ENCODE results near the gene SLC7A5.

Gene SLC7A5

DNA sequence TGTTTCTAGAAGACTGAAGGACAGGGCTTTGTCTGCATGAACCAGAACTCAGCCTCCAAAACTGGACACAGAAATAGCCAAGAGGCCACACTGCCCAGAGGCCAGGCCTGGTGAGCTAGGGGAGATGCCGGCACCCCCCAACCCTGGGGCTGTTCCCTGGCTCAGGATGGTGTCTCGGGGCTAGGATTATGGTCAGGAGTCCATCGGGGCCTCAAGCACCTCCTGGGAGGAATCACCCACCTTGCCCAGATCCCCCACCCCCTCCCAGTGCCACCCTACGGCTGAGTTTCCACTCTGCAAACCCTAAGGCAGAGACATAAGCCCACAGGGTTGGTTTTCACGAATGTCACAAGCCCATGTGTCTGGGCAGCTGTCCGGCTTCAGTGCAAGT lies 37.2 kb downstream of the SLC7A5 start:
- Histone ChIP-seq H3K4me1 (no peaks in the 10 kb centered on the region), H3K36me3 (peaks cover 0 to 44% (median 11%) of the 10 kb centered on the region in 3 donors)

GRCh38 chr16:87831421-87832136 lies 37.7 kb downstream of the SLC7A5 start:
- no peak for TF ChIP-seq CTCF (IDR thresholded peaks at IDR 0.05)
- no peaks in the 10 kb centered on the region for H3K4me1 ChIP-seq
- peaks cover 0 to 38% (median 11%) of the 10 kb centered on the region in 3 donors for H3K36me3 ChIP-seq
- intact Hi-C loops (cut with DNase I; ENCODE audit: low total_unique reads), result no loop called here
- peaks cover 0 to 5% of the 10 kb centered on the region in 2 donors for H3K27me3 ChIP-seq
- no peak for DNase-seq
- H3K4me3 ChIP-seq, result no peak overlapping the region
- H3K9me3 ChIP-seq, result no peaks in the 10 kb centered on the region
- H3K27ac ChIP-seq, result no peak overlapping the region

More for the DNA sequence above, 37.2 kb downstream of the SLC7A5 start:
- DNase-seq, result no peak
- Histone ChIP-seq H3K27ac (no peak overlapping the region), H3K4me3 (no peak overlapping the region), H3K9me3 (no peaks in the 10 kb centered on the region), H3K27me3 (peaks cover 0 to 2% of the 10 kb centered on the region in 2 donors)
- no peak for TF ChIP-seq CTCF (IDR thresholded peaks at IDR 0.05)
- intact Hi-C loops (cut with DNase I; ENCODE audit: low total_unique reads), result no loop called here

DNA sequence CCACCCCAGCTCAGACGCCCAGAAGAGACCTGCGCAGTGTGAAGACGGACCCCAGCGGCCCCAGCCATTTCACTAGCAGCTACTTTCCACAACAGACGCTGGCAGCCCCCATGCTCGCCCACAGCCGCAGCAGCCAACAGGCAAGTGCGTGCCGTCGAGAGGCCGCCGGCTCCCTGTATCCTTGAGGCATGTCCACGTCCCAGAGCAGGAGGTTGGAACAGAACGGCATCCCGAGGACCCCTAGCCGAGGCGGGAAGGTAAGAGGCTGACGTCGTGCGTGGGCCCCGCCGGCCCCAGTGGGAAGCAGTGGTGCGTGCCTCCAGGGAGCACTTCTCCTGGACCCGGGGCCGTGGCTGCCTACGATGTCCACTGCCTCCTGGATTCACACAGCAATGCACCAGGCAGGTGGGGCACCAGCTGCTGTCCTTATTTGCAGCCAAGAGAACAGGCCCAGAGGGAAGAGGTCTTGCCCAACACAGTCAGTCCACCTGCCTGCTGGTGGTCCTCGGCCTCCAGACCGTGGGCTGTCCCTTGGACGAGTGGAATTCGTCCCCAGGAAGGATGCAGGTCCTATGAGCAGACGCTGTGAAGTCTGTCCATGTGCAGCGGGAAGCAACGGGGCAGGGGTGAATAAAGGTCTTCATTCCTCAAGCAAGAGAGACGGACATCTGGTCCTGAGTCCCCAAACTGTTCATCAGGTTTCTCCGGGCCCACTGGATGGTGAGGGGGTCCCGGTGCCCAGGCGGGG lies 38.5 kb downstream of the SLC7A5 start:
- H3K27me3 ChIP-seq, result peaks cover 0 to 9% of the 10 kb centered on the region in 2 donors
- H3K27ac ChIP-seq, result no peak overlapping the region
- H3K36me3 ChIP-seq, result peaks cover 0 to 31% (median 11%) of the 10 kb centered on the region in 3 donors
- no peaks in the 10 kb centered on the region for H3K4me1 ChIP-seq
- no peaks in the 10 kb centered on the region for H3K9me3 ChIP-seq
- TF ChIP-seq CTCF (IDR thresholded peaks at IDR 0.05), result no peak
- DNase-seq, result no peak
- no peak overlapping the region for H3K4me3 ChIP-seq
- intact Hi-C loops (cut with DNase I; ENCODE audit: low total_unique reads), result no loop called here

- Histone ChIP-seq H3K9me3 (no peaks in the 10 kb centered on the region), H3K4me1 (no peaks in the 10 kb centered on the region), H3K27ac (no peak overlapping the region), H3K27me3 (peaks cover 0 to 16% of the 10 kb centered on the region in 2 donors), H3K36me3 (peaks cover 0 to 28% (median 11%) of the 10 kb centered on the region in 3 donors), H3K4me3 (no peak overlapping the region)
- intact Hi-C loops (cut with DNase I; ENCODE audit: low total_unique reads), result no loop called here
- no peak for DNase-seq
- TF ChIP-seq CTCF (IDR thresholded peaks at IDR 0.05), result no peak
Measured at GRCh38 chr16:87829988-87830672, 39.2 kb downstream of the SLC7A5 start.

DNA sequence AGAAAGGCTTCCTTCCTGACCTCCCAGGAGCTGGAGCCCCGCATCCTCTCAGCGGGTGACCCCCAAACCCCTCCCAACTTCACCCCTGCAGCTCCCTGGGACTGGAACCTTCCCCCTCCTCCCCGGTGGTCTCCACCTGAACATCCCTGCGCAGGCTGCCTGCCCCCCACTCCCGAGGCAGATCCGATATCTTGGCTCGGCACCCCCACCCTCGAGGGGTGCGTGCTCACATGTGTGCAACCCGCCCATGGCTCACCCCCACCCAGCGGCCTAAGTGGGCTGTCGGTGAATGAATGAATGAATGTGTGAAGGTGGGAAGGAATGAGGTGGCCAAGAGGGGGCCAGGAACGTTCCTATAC lies 39.7 kb downstream of the SLC7A5 start:
- Histone ChIP-seq H3K9me3 (no peaks in the 10 kb centered on the region), H3K4me3 (no peak overlapping the region), H3K4me1 (no peaks in the 10 kb centered on the region), H3K27me3 (peaks cover 0 to 21% of the 10 kb centered on the region in 2 donors), H3K36me3 (peaks cover 0 to 27% (median 11%) of the 10 kb centered on the region in 3 donors), H3K27ac (no peak overlapping the region)
- TF ChIP-seq CTCF (IDR thresholded peaks at IDR 0.05), result no peak
- DNase-seq, result no peak
- intact Hi-C loops (cut with DNase I; ENCODE audit: low total_unique reads), result no loop called here
